Smooth muscle cell (in vitro differentiated cells): ENCODE results near the gene SDCCAG8. TPM values are rescaled to one million over a fixed set of nuclear protein-coding genes. Genes with fewer than 3 reads are reported as not detected.

Source experiments
- DNase-seq: peaks from one replicate; lab custom pipeline; 2025; ENCODE audit not compliant: unreplicated experiment; lab: John Stamatoyannopoulos, UW
- H2AFZ ChIP-seq: fragments of 200-600 bp; sonication (generic); 2 replicates; pipeline ENCODE4 v1.6.0; 2016; ENCODE audit warnings: antibody characterized with exemption, low read depth, mild to moderate bottlenecking
- H3F3A ChIP-seq: fragments of 200-600 bp; sonication (generic); 2 replicates; pipeline ENCODE4 v1.6.0; 2017; ENCODE audit warnings: antibody characterized with exemption, low read depth
- H3K27ac ChIP-seq: fragments of 200-600 bp; sonication (generic); 2 replicates; pipeline ENCODE4 v1.5.1; 2016; ENCODE audit warnings: low read depth, mild to moderate bottlenecking
- H3K27me3 ChIP-seq: fragments of 200-600 bp; sonication (generic); 2 replicates; pipeline ENCODE4 v1.6.1; 2016; ENCODE audit warnings: low read depth, mild to moderate bottlenecking
- H3K36me3 ChIP-seq: fragments of 200-600 bp; sonication (generic); 2 replicates; pipeline ENCODE4 v1.5.1; 2016; ENCODE audit warnings: low read depth
- H3K4me1 ChIP-seq: fragments of 200-600 bp; sonication (generic); 2 replicates; pipeline ENCODE4 v1.5.1; 2016; ENCODE audit warnings: low read depth
- H3K4me2 ChIP-seq: fragments of 200-600 bp; sonication (generic); 2 replicates; pipeline ENCODE4 v1.6.0; 2016; ENCODE audit warnings: mild to moderate bottlenecking
- H3K4me3 ChIP-seq: fragments of 200-600 bp; sonication (generic); 2 replicates; pipeline ENCODE4 v1.5.1; 2016; ENCODE audit warnings: mild to moderate bottlenecking
- H3K79me2 ChIP-seq: fragments of 200-600 bp; sonication (generic); 2 replicates; pipeline ENCODE4 v1.6.0; 2016; ENCODE audit warnings: low read depth, mild to moderate bottlenecking
- H3K9ac ChIP-seq: fragments of 200-600 bp; sonication (generic); 2 replicates; pipeline ENCODE4 v1.6.0; 2016; ENCODE audit warnings: low read depth
- H3K9me3 ChIP-seq: fragments of 200-600 bp; sonication (generic); replicated peaks from 2 replicates; pipeline ENCODE4 v1.5.1; 2016; ENCODE audit warnings: low read depth
- H4K20me1 ChIP-seq: fragments of 200-600 bp; sonication (generic); 2 replicates; pipeline ENCODE4 v1.6.0; 2016; ENCODE audit warnings: low read depth
- CTCF ChIP-seq: fragments of 200-600 bp; sonication (generic); IDR thresholded peaks from 2 replicates; pipeline ENCODE4 v1.5.1; 2017; ENCODE audit warnings: borderline replicate concordance, mild to moderate bottlenecking, antibody characterized with exemption; ENCODE audit not compliant: insufficient read depth, poor library complexity, severe bottlenecking
- WGBS: methylation state at CpG from one replicate; pipeline ENCODE4 v1.1.7; 2016; ENCODE audit warnings: low lambda C conversion rate; 5-methylcytosine and 5-hydroxymethylcytosine counted together
- polyA plus RNA-seq: library from polyadenylated mRNA; unstranded; fragments of >200 nt; fragmentation: Nextera tagmentation; extraction: Ambion mirVana; gene quantifications from 2 replicates; pipeline ENCODE4 v1.2.1, GENCODE V29; 2016
- total RNA-seq: library from RNA; depleted of rRNA; stranded (reverse); fragments of >200 nt; gene quantifications from 2 replicates; pipeline ENCODE4 v1.2.3, GENCODE V29; 2014

SDCCAG8 gene
- total and polyA plus RNA-seq, 2 experiments from 2014 or later, result 30.9 to 33.4 TPM

DNA sequence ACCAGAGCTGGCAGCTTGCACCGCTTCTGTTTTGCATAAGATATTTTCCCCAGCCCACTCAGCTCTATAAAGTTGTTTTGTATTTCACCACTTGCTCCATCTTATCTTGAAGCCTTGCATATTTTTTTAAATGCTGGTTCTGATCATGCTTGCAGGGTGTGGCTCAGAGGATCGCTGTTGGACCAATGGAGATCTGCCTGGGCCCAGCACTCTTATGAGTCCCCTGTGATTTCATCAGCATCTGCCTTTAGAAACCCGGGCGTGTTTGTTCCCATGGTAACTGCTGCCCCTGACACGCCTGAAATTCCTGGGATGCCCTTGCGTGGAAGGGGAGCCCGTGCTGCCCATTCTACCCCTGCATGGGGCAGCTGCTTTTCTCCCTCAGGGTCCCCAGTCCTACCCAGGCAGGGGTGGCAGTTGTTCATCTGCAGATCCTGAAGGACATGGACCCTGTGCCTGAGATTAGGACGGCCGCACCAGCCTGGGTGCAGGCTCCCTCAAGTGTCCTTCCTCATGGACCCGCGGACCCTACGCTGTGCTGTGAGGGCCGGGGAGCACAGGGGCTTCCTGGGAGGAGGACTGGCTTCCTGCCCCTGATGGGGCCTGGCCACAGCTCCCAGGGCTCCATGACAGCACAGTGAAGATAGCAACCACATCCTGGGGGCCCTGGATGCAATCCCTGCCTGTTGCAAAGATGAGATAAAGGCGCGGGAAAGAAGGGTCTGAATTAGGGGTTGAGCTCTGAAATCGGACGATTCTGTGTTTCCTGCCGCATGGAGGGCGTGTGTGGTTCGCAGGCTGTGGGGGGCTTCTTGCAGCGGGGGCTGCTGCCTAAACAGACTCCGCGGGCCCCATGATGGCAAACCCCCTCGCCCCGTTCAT is 226.5 kb downstream of the SDCCAG8 start:
- no peaks in the 10 kb centered on the region for H3K9me3 ChIP-seq
- H2AFZ ChIP-seq, result no peak overlapping the region
- peak overlapping the region; percentile 47 for H3K9ac ChIP-seq
- peak overlapping the region; percentile 88 for H3K4me2 ChIP-seq
- no peak overlapping the region for H3K27ac ChIP-seq
- peak overlapping the region; percentile 45 for H3K4me3 ChIP-seq
- H4K20me1 ChIP-seq, result no peaks in the 10 kb centered on the region
- H3K4me1 ChIP-seq, result peaks cover 17% of the 10 kb centered on the region
- no peaks in the 10 kb centered on the region for H3K79me2 ChIP-seq
- no peak for TF ChIP-seq CTCF
- H3K27me3 ChIP-seq, result no peaks in the 10 kb centered on the region
- H3F3A ChIP-seq, result no peaks in the 10 kb centered on the region
- WGBS, result 18% methylated on average over 25 of the region's 25 CpGs
- H3K36me3 ChIP-seq, result no peaks in the 10 kb centered on the region
- DNase-seq, result no peak

DNA sequence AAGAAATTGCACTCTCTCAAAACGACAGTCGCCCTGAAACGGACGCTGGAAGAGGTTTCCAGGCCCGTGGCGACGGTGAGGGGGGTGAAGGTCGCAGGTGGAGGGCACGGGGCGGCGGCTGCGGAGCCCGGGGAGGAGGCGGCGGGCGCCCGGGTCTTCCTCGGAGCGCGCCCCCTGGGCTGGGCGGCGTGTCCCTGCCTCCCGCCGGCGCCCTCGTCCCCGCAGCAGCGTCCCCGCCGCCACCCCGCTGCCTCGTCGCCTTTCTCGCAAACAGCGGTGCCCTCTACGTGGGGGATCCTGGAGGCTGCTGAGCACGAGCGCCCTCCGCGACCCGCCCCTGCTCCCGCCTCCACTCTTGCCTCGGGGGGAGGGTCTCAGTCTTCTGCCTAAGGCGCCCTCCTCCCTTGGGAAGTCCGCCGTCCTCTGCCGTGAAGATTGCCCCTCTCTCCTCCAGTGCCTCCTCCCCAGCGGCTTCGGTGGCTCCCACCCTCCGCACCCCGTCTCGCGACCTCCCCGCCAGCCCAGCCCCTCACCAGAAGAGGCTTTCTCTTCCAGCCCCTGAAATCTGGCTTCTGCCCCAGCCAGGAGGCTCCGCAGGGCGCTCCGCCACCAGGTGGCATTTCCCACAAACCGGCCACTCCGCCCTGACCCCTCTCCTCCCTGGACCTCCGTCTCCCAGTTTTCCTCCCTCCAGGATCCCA is 227.4 kb downstream of the SDCCAG8 start:
- no peak for DNase-seq
- Histone ChIP-seq H3K9ac (peak overlapping the region; percentile 47), H3K36me3 (no peaks in the 10 kb centered on the region), H3K4me3 (peak overlapping the region; percentile 45), H3K79me2 (no peaks in the 10 kb centered on the region), H3F3A (no peaks in the 10 kb centered on the region), H2AFZ (no peak overlapping the region), H3K27ac (no peak overlapping the region), H3K4me1 (peaks cover 17% of the 10 kb centered on the region), H3K27me3 (no peaks in the 10 kb centered on the region), H3K4me2 (peak overlapping the region; percentile 88), H3K9me3 (no peaks in the 10 kb centered on the region), H4K20me1 (no peaks in the 10 kb centered on the region)
- peak; percentile 30 for TF ChIP-seq CTCF
- WGBS, result 4% methylated on average over 19 of the region's 60 CpGs

- Histone ChIP-seq H3K27ac (no peak overlapping the region), H3K4me3 (no peak overlapping the region), H3K36me3 (no peaks in the 10 kb centered on the region), H3K79me2 (no peaks in the 10 kb centered on the region), H3K4me1 (peaks cover 17% of the 10 kb centered on the region), H3K27me3 (no peaks in the 10 kb centered on the region), H3K4me2 (no peak overlapping the region), H3K9ac (no peak overlapping the region), H3F3A (no peaks in the 10 kb centered on the region), H3K9me3 (no peaks in the 10 kb centered on the region), H2AFZ (no peak overlapping the region), H4K20me1 (no peaks in the 10 kb centered on the region)
- 94% methylated on average over 16 of the region's 16 CpGs for WGBS
- DNase-seq, result no peak
- TF ChIP-seq CTCF, result no peak
Observed at GRCh38 chr1:243483952-243484351, 228.1 kb downstream of the SDCCAG8 start.
